ENCODE results near the gene PRPF40B.
A peak's percentile ranks its signal among the peaks of the same experiment; 100 is the strongest.
"Not testable (repeated sequence)": the region's sequence is repeated elsewhere in the genome, so short reads cannot be mapped to it uniquely, and the experiment has no call there.

Gene PRPF40B

DNA sequence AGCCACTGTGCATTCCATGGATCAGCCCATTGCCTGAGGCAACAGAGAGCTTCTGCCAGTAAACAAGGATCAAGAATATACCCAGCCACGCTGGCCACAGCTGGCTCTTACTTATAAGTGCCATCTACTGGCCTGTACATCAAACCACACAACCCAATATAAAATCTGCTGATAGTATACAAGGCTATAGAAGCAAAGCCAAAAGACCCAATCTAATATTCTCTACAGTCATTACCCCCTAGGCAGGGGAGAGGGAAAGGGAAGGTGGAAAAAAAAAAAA, 13.5 kb upstream of the PRPF40B start:
- no peak for DNase-seq

- not testable (repeated sequence) for DNase-seq
These were observed 12.6 kb upstream of the PRPF40B start for GRCh38 chr12:49610785-49611184.

- DNase-seq = no peak
These were observed 11.2 kb upstream of the PRPF40B start for GRCh38 chr12:49612210-49612609.

- DNase-seq = no peak
These were observed 7.6 kb upstream of the PRPF40B start for GRCh38 chr12:49615725-49616124.

- DNase-seq = no peak
These were observed 6.7 kb upstream of the PRPF40B start for GRCh38 chr12:49616533-49617219.

DNA sequence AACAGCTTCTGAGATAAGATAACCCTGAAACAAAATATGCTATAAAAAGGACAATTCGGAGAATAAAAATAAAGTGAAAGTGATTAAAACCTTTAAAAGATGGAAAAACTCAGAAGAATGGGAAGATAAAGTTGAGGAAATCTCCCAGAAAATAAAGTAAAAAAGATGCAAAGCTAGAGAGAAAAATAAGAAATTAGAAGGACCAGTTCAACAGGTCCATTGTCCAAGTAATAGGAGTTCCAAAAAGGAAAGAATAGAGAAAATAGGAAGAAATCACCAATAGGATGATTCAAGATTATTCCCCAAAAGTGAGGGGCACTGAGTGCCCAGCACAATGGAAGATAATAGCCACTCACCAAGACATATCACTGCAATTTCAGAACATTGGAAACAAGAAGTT, 4.8 kb upstream of the PRPF40B start:
- no peak for DNase-seq

DNA sequence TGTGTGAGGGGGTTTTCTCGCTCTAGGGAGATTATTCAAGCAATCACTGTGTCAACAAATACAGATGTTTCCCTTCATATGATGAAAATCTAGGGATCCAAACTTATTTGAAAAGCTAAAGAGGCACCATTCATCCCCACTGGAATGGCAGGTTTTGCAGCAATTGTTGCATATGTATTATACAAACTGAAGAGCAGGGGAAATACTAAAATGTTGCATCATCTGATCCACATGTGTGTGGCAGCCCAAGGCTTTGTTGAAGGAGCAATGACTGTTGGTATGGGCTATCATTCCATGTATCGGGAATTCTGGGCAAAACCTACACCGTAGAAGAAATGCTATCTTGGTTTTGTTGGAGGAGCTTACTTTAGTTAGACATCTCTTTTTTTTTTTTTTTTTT, 4.1 kb upstream of the PRPF40B start:
- DNase-seq = no peak

- DNase-seq = no peak
These were observed 1.5 kb upstream of the PRPF40B start for GRCh38 chr12:49621651-49622500.

- peak; percentile 14 for DNase-seq
These were observed 740 bp upstream of the PRPF40B start for GRCh38 chr12:49622501-49623141.

GRCh38 chr12:49624921-49625577, 1.7 kb downstream of the PRPF40B start:
- no peak for DNase-seq

DNA sequence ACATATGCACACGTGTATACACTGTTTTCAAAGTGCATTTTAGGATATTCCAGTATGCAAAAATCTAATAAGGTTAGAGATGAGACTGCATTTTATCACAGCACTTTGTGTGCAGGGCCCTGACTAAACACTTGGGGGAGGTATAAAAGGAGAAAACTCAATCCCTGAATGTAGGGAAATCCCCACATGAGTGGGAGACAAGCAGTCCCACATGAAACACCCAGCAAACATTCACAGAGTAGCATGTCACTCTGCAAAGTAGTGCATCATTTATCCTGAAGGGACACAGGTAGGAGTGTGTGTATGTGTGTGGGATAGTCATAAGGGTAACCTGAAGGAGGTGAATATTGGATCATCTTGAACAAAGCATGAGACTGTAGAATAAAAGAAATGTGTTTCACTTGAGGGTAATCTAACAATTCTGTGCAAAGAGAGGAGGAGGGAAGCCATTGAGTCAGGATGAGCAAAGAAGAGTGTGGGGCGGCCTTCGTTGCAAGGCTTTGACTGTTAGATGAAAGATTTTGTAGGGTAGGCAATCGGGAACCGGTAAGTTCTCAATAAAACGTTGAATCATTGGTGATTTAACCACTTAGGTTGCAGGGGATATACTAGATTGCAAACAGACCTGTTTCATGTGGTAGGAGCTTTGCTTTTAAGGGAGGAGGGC, 2.9 kb downstream of the PRPF40B start:
- peak; percentile 27 for DNase-seq

- DNase-seq = no peak
These were observed 3.5 kb downstream of the PRPF40B start for GRCh38 chr12:49626836-49627235.

- DNase-seq = no peak
These were observed 4.5 kb downstream of the PRPF40B start for GRCh38 chr12:49627752-49628360.

DNA sequence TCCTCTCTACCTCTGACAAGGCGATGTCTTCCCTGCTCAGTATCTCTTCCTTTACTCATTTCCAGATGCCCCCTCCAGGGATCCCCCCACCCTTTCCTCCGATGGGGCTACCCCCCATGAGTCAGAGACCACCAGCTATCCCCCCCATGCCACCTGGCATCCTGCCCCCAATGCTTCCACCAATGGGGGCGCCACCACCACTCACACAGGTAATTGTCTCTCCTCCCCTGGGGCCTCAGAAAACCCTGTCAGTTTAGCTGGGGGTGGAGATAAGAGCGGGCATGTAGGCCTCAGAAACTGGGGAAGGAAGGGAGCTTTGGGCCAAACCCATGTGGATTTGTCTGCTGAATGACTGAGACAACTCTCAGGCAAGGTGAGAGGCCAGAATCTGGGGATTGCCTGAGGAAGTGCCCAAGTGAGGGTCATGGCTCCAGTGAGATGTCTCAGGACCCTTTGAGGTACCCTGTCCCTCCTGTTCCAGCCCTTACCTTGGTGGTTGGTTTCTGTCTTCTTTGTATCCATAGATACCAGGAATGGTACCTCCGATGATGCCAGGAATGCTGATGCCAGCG, 8.1 kb downstream of the PRPF40B start:
- DNase-seq = no peak

GRCh38 chr12:49632401-49632800, 9.0 kb downstream of the PRPF40B start:
- DNase-seq = no peak

GRCh38 chr12:49632986-49633702, 9.8 kb downstream of the PRPF40B start:
- DNase-seq = no peak

DNA sequence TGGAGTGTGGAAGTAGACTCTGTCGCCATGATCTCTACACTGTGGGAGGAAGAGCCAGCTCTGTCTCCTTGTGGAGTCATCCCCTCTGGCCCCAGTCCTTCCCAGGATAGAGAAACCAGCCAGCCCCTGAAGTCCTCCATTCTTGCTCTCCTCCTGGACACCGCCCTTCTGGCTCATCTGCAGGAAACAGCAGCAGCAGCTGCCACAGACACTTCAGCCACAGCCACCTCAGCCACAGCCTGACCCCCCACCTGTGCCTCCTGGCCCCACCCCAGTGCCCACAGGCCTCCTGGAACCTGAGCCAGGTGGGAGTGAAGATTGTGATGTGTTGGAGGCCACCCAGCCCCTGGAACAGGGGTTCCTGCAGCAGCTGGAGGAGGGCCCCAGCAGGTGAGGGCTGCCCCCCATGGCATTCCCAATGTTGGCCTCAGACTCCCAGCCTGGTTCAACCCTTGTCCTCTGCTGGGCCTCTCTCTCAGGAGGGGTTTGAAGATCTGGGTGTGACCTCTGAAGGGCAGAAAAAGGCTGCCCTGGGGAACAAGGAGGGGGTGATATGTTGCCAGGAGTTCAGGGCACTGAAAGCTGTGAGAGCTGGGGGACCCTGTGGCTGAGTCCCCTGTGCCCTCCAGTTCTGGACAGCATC, 10.5 kb downstream of the PRPF40B start:
- DNase-seq = no peak

DNA sequence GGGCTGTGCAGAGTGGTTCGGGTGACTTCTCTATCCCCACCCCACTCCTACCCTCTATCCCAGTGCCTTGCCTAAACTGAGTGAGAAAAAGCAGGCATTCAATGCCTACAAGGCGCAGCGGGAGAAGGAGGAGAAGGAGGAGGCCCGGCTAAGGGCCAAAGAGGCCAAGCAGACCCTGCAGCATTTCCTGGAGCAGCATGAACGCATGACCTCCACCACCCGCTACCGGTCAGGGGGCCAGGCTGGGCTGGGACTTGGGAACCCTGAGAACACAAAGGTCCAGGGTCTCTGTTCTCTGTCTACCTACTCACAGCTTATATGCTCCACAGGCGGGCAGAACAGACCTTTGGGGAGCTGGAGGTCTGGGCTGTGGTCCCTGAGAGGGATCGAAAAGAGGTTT, 11.7 kb downstream of the PRPF40B start:
- no peak for DNase-seq

GRCh38 chr12:49635656-49636055, 12.3 kb downstream of the PRPF40B start:
- no peak for DNase-seq

- DNase-seq = no peak
These were observed 13.2 kb downstream of the PRPF40B start for GRCh38 chr12:49636574-49636973.

All from activated T-cell treated with anti-CD3 and anti-CD28 coated beads for 4 hours (primary cell).